HG03175 (cell line): ENCODE measurements around the gene BLOC1S3.
"Not testable (repeated sequence)": the region's sequence is repeated elsewhere in the genome, so short reads cannot be mapped to it uniquely, and the experiment has no call there.

Experiments
- ATAC-seq: cut with Tn5 transposase; IDR thresholded peaks from one replicate; pipeline ENCODE4 v1.9.1; 2021; ENCODE audit warnings: mild to moderate bottlenecking, moderate library complexity; ENCODE audit not compliant: unreplicated experiment

The BLOC1S3 gene

GRCh38 chr19:45218426-45218825, 39.8 kb downstream of the BLOC1S3 start:
- no peak for ATAC-seq

- no peak for ATAC-seq
Measured at GRCh38 chr19:45218911-45219743, 40.5 kb downstream of the BLOC1S3 start.

- ATAC-seq: no peak
Measured at GRCh38 chr19:45222724-45223123, 44.1 kb downstream of the BLOC1S3 start.

GRCh38 chr19:45223879-45224278, 45.3 kb downstream of the BLOC1S3 start:
- no peak for ATAC-seq

GRCh38 chr19:45224645-45225044, 46.1 kb downstream of the BLOC1S3 start:
- no peak for ATAC-seq

GRCh38 chr19:45229056-45229455, 50.5 kb downstream of the BLOC1S3 start:
- ATAC-seq: not testable (repeated sequence)
